ENCODE data around the gene PANX1. TPM values are rescaled to one million over a fixed set of nuclear protein-coding genes. Genes with fewer than 3 reads are reported as not detected.
A peak's percentile ranks its signal among the peaks of the same experiment; 100 is the strongest.

Gene PANX1
- total RNA-seq, 1 donor from 2014 or later: 60.3 TPM

- no peak for TF ChIP-seq CTCF (IDR thresholded peaks at IDR 0.05; ENCODE audit: insufficient read depth, low read length, severe bottlenecking)
- no peak for DNase-seq (ENCODE audit: low read depth)
- Histone ChIP-seq H3K36me3 (ENCODE audit: control insufficient read depth, insufficient read depth, low read length) (peaks cover 6% of the 10 kb centered on the region), H3K27me3 (ENCODE audit: control insufficient read depth, insufficient read depth, low read length) (no peaks in the 10 kb centered on the region), H3K4me3 (ENCODE audit: low read depth, low read length) (no peak overlapping the region)
- peak; percentile 40 for FAIRE-seq
These were observed 49.7 kb downstream of the PANX1 start for GRCh38 chr11:94178331-94178730.

GRCh38 chr11:94179696-94180095 lies 51.1 kb downstream of the PANX1 start:
- FAIRE-seq: peak; percentile 68
- no peak for DNase-seq (ENCODE audit: low read depth)
- Histone ChIP-seq H3K36me3 (ENCODE audit: control insufficient read depth, insufficient read depth, low read length) (peaks cover 6% of the 10 kb centered on the region), H3K27me3 (ENCODE audit: control insufficient read depth, insufficient read depth, low read length) (no peaks in the 10 kb centered on the region), H3K4me3 (ENCODE audit: low read depth, low read length) (no peak overlapping the region)
- no peak for TF ChIP-seq CTCF (IDR thresholded peaks at IDR 0.05; ENCODE audit: insufficient read depth, low read length, severe bottlenecking)

- FAIRE-seq (no peak), DNase-seq (ENCODE audit: low read depth) (no peak)
- no peaks in the 10 kb centered on the region for H3K27me3 ChIP-seq (ENCODE audit: control insufficient read depth, insufficient read depth, low read length)
- no peak for TF ChIP-seq CTCF (IDR thresholded peaks at IDR 0.05; ENCODE audit: insufficient read depth, low read length, severe bottlenecking)
- H3K4me3 ChIP-seq (ENCODE audit: low read depth, low read length): no peak overlapping the region
- H3K36me3 ChIP-seq (ENCODE audit: control insufficient read depth, insufficient read depth, low read length): peaks cover 8% of the 10 kb centered on the region
These were observed 52.9 kb downstream of the PANX1 start for GRCh38 chr11:94181526-94181925.

GRCh38 chr11:94181943-94182342 lies 53.3 kb downstream of the PANX1 start:
- no peak for TF ChIP-seq CTCF (IDR thresholded peaks at IDR 0.05; ENCODE audit: insufficient read depth, low read length, severe bottlenecking)
- no peaks in the 10 kb centered on the region for H3K27me3 ChIP-seq (ENCODE audit: control insufficient read depth, insufficient read depth, low read length)
- DNase-seq (ENCODE audit: low read depth) (no peak), FAIRE-seq (no peak)
- H3K36me3 ChIP-seq (ENCODE audit: control insufficient read depth, insufficient read depth, low read length): peaks cover 8% of the 10 kb centered on the region
- no peak overlapping the region for H3K4me3 ChIP-seq (ENCODE audit: low read depth, low read length)

- H3K36me3 ChIP-seq (ENCODE audit: control insufficient read depth, insufficient read depth, low read length): peaks cover 8% of the 10 kb centered on the region
- FAIRE-seq (no peak), DNase-seq (ENCODE audit: low read depth) (no peak)
- no peak overlapping the region for H3K4me3 ChIP-seq (ENCODE audit: low read depth, low read length)
- TF ChIP-seq CTCF (IDR thresholded peaks at IDR 0.05; ENCODE audit: insufficient read depth, low read length, severe bottlenecking): no peak
- H3K27me3 ChIP-seq (ENCODE audit: control insufficient read depth, insufficient read depth, low read length): no peaks in the 10 kb centered on the region
These were observed 54.7 kb downstream of the PANX1 start for GRCh38 chr11:94183251-94183885.

GRCh38 chr11:94183886-94184264 lies 55.2 kb downstream of the PANX1 start:
- DNase-seq (ENCODE audit: low read depth): peak; percentile 66
- TF ChIP-seq CTCF (IDR thresholded peaks at IDR 0.05; ENCODE audit: insufficient read depth, low read length, severe bottlenecking): peak; percentile 87
- peak; percentile 68 for FAIRE-seq
- Histone ChIP-seq H3K27me3 (ENCODE audit: control insufficient read depth, insufficient read depth, low read length) (no peaks in the 10 kb centered on the region), H3K36me3 (ENCODE audit: control insufficient read depth, insufficient read depth, low read length) (peaks cover 6% of the 10 kb centered on the region), H3K4me3 (ENCODE audit: low read depth, low read length) (no peak overlapping the region)
